Measurements from ENCODE around the gene INPP5D.

The INPP5D gene

GRCh38 chr2:233112329-233112728, 52.2 kb downstream of the INPP5D start (continued):
- no peak for TF ChIP-seq ISL1 (CRISPR knock-in tag; IDR thresholded peaks at IDR 0.05)

GRCh38 chr2:233112776-233113452, 52.8 kb downstream of the INPP5D start:
- TF ChIP-seq ZNF8 (CRISPR knock-in tag; IDR thresholded peaks at IDR 0.05) (no peak), ZFP30 (CRISPR knock-in tag; IDR thresholded peaks at IDR 0.05) (no peak), ZFP3 (CRISPR knock-in tag; IDR thresholded peaks at IDR 0.05) (no peak), ZNF565 (CRISPR knock-in tag; conservative IDR thresholded peaks at IDR 0.05; ENCODE audit: low read depth) (no peak), ARNTL (CRISPR knock-in tag; IDR thresholded peaks at IDR 0.05; ENCODE audit: borderline replicate concordance, low read depth) (no peak), CSDC2 (CRISPR knock-in tag; IDR thresholded peaks at IDR 0.05) (no peak), ISL1 (CRISPR knock-in tag; IDR thresholded peaks at IDR 0.05) (no peak), OSR1 (CRISPR knock-in tag; IDR thresholded peaks at IDR 0.05) (no peak), ESRRG (CRISPR knock-in tag; IDR thresholded peaks at IDR 0.05) (no peak)
- no peak for ATAC-seq

- no peak for ATAC-seq
- TF ChIP-seq CSRNP3 (CRISPR knock-in tag; IDR thresholded peaks at IDR 0.05) (no peak), SNAI2 (CRISPR knock-in tag; IDR thresholded peaks at IDR 0.05) (no peak), GLIS3 (CRISPR knock-in tag; IDR thresholded peaks at IDR 0.05) (no peak), BACH2 (CRISPR knock-in tag; IDR thresholded peaks at IDR 0.05; ENCODE audit: borderline replicate concordance) (no peak), TSHZ2 (CRISPR knock-in tag; IDR thresholded peaks at IDR 0.05) (no peak), RARB (CRISPR knock-in tag; IDR thresholded peaks at IDR 0.05) (no peak), ZNF8 (CRISPR knock-in tag; IDR thresholded peaks at IDR 0.05) (no peak), ZNF565 (CRISPR knock-in tag; conservative IDR thresholded peaks at IDR 0.05; ENCODE audit: low read depth) (no peak), PATZ1 (CRISPR knock-in tag; IDR thresholded peaks at IDR 0.05; ENCODE audit: borderline replicate concordance) (no peak), ARNTL (CRISPR knock-in tag; IDR thresholded peaks at IDR 0.05; ENCODE audit: borderline replicate concordance, low read depth) (no peak), CSDC2 (CRISPR knock-in tag; IDR thresholded peaks at IDR 0.05) (no peak), ZNF70 (CRISPR knock-in tag; IDR thresholded peaks at IDR 0.05) (no peak), OSR1 (CRISPR knock-in tag; IDR thresholded peaks at IDR 0.05) (no peak), PPARA (CRISPR knock-in tag; IDR thresholded peaks at IDR 0.05; ENCODE audit: borderline replicate concordance) (no peak), ZC3H10 (CRISPR knock-in tag; IDR thresholded peaks at IDR 0.05) (no peak), ESRRG (CRISPR knock-in tag; IDR thresholded peaks at IDR 0.05) (no peak), ISL1 (CRISPR knock-in tag; IDR thresholded peaks at IDR 0.05) (no peak), TOX (CRISPR knock-in tag; IDR thresholded peaks at IDR 0.05; ENCODE audit: borderline replicate concordance) (no peak)
These were observed 54.3 kb downstream of the INPP5D start for GRCh38 chr2:233114421-233114861.

GRCh38 chr2:233115121-233115520, 55.0 kb downstream of the INPP5D start:
- no peak for ATAC-seq
- no peak for TF ChIP-seq ZNF8 (CRISPR knock-in tag; IDR thresholded peaks at IDR 0.05)
- TF ChIP-seq TOX (CRISPR knock-in tag; IDR thresholded peaks at IDR 0.05; ENCODE audit: borderline replicate concordance): no peak
- no peak for TF ChIP-seq BACH2 (CRISPR knock-in tag; IDR thresholded peaks at IDR 0.05; ENCODE audit: borderline replicate concordance)
- no peak for TF ChIP-seq ZNF70 (CRISPR knock-in tag; IDR thresholded peaks at IDR 0.05)
- no peak for TF ChIP-seq ZFP30 (CRISPR knock-in tag; IDR thresholded peaks at IDR 0.05)
- TF ChIP-seq CSRNP3 (CRISPR knock-in tag; IDR thresholded peaks at IDR 0.05): no peak
- no peak for TF ChIP-seq TSHZ2 (CRISPR knock-in tag; IDR thresholded peaks at IDR 0.05)
- no peak for TF ChIP-seq PPARA (CRISPR knock-in tag; IDR thresholded peaks at IDR 0.05; ENCODE audit: borderline replicate concordance)
- TF ChIP-seq ESRRG (CRISPR knock-in tag; IDR thresholded peaks at IDR 0.05): no peak
- TF ChIP-seq TCF4 (CRISPR knock-in tag; IDR thresholded peaks at IDR 0.05; ENCODE audit: borderline replicate concordance): no peak
- TF ChIP-seq ARNTL (CRISPR knock-in tag; IDR thresholded peaks at IDR 0.05; ENCODE audit: borderline replicate concordance, low read depth): no peak
- TF ChIP-seq CREB5 (CRISPR knock-in tag; IDR thresholded peaks at IDR 0.05; ENCODE audit: low read depth): no peak

All from SK-N-SH treated with all-trans-retinoic acid at 6 μM for 48 hours (cell line).